Astrocyte of the cerebellum (primary cell): ENCODE results near the gene NES.
A peak's percentile ranks its signal among the peaks of the same experiment; 100 is the strongest.
"Not testable (repeated sequence)": the region's sequence is repeated elsewhere in the genome, so short reads cannot be mapped to it uniquely, and the experiment has no call there.

Experiments
- DNase-seq: peaks from one replicate; pipeline ENCODE4 v3.0.0-alpha.2; 2011; ENCODE audit warnings: low read depth
- H3K4me3 ChIP-seq: 2 replicates; pipeline ENCODE4 v1.5.1; 2011; ENCODE audit warnings: mild to moderate bottlenecking, low read depth, low read length, moderate library complexity
- CTCF ChIP-seq: IDR thresholded peaks from 2 replicates; pipeline ENCODE4 v1.5.1; 2012; ENCODE audit warnings: low read length, low read depth, moderate library complexity, mild to moderate bottlenecking; ENCODE audit errors: missing control alignments
- in situ Hi-C: cut with HindIII; loops from 2 replicates; pipeline ENCODE4 v1.10.0; 2017; ENCODE audit warnings: low sequenced_read_pairs

NES gene

GRCh38 chr1:156638189-156638985 lies 38.8 kb downstream of the NES start:
- in situ Hi-C loops, result no loop called here
- no peak for TF ChIP-seq CTCF
- H3K4me3 ChIP-seq, result no peak overlapping the region
- no peak for DNase-seq

DNA sequence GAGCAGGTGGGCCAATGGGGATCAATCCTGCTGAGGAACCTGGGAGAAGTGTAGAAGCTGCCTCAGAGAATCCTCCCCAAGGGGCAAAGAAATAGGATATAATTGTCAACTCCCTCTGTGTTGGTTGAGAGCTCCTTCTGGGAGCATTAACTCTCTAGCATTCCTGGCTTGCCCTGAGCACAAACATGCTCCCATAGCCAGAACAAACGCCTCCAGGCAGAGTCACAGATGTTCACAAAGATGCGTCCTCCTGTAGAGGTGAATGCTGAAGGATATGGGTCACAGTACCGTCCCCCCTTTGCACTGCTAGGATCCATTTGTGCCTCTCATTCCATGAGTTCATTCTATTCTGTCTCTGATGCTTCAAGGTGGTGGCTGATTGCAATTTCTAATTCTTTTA lies 44.9 kb downstream of the NES start:
- no peak for TF ChIP-seq CTCF
- H3K4me3 ChIP-seq, result no peak overlapping the region
- no peak for DNase-seq
- in situ Hi-C loops, result no loop called here

GRCh38 chr1:156631152-156631551 lies 46.1 kb downstream of the NES start:
- in situ Hi-C loops, DNase-seq, H3K4me3 ChIP-seq: not testable (repeated sequence)

DNA sequence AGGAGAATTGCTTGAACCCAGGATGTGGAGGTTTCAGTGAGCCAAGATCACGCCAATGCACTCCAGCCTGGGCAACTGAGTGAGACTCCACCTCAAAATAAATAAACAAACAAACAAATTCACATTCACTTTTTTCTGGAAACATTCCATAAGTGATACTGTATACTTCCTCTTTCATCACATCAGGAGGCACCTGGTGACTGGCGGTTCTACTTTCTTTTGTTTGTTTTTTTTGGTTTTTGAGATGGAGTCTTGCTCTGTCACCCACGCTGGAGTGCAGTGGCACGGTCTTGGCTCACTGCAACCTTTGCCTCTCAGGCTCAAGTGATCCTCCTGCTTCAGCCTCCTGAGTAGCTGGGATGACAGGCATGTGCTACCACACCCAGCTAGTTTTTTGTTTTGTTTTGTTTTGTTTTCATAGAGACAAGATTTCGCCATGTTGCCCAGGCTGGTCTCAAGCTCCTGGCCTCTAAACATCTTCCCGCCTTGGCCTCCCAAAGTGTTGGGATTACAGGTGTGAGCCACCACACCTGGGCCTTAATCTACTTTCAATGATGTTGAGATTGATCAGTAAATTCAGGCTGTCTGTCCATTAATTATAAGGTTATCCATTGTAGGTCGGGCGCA lies 47.3 kb downstream of the NES start:
- DNase-seq, result no peak
- in situ Hi-C loops, result no loop called here

GRCh38 chr1:156627313-156627880 lies 49.8 kb downstream of the NES start:
- in situ Hi-C loops, result no loop called here
- DNase-seq, result no peak

More for the DNA sequence above, 47.3 kb downstream of the NES start:
- no peak overlapping the region for H3K4me3 ChIP-seq
- no peak for TF ChIP-seq CTCF

DNA sequence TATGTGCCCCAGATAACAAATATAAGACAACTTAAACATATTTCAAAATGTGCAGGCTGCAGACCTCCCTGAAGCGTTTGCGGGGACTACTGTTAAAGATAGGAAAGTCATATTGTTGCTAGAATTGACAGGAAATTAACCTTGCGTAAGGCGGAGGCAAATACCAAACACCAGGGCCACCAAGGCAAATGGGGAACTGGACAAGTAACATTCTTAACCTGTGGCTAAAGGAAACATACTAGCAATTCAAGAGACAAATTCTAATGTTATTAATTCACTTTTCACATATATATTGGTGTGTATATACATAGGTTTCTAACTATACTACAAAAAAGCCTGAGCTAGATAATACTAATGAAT lies 51.1 kb downstream of the NES start:
- TF ChIP-seq CTCF, result no peak
- H3K4me3 ChIP-seq, result no peak overlapping the region
- DNase-seq, result no peak
- in situ Hi-C loops, result no loop called here

More at GRCh38 chr1:156627313-156627880, 49.8 kb downstream of the NES start:
- TF ChIP-seq CTCF, result peak; percentile 75
- no peak overlapping the region for H3K4me3 ChIP-seq
